NCI-H2196 (cell line): ENCODE data around the gene FABP1.

ENCODE experiments used
- DNase-seq: peaks from one replicate; lab custom pipeline; 2025; ENCODE audit not compliant: unreplicated experiment; lab: John Stamatoyannopoulos, UW

Gene FABP1

GRCh38 chr2:88127888-88128653 lies at the start of gene FABP1:
Gene FABP1 (minus strand): TSS chr2:88128062. CDS start chr2:88128017, 45 bp downstream.
- DNase-seq = no peak

- no peak for DNase-seq
These were observed 49.7 kb upstream of the FABP1 start for GRCh38 chr2:88177556-88177955.

- DNase-seq = peak; percentile 7
These were observed 48.6 kb upstream of the FABP1 start for GRCh38 chr2:88176352-88176984.

GRCh38 chr2:88172882-88173281 lies 45.0 kb upstream of the FABP1 start:
- DNase-seq = no peak

- no peak for DNase-seq
These were observed 44.1 kb upstream of the FABP1 start for GRCh38 chr2:88171966-88172365.

GRCh38 chr2:88170472-88170892 lies 42.6 kb upstream of the FABP1 start:
- DNase-seq = peak; percentile 26

- no peak for DNase-seq
These were observed 40.5 kb upstream of the FABP1 start for GRCh38 chr2:88168386-88168785.

GRCh38 chr2:88167740-88168139 lies 39.9 kb upstream of the FABP1 start:
- no peak for DNase-seq

- DNase-seq = no peak
These were observed 37.6 kb upstream of the FABP1 start for GRCh38 chr2:88165332-88166003.

- DNase-seq = no peak
These were observed 33.8 kb upstream of the FABP1 start for GRCh38 chr2:88161446-88162244.

GRCh38 chr2:88160517-88160916 lies 32.7 kb upstream of the FABP1 start:
- no peak for DNase-seq

GRCh38 chr2:88159955-88160415 lies 32.1 kb upstream of the FABP1 start:
- DNase-seq = peak; percentile 46

GRCh38 chr2:88159481-88159880 lies 31.6 kb upstream of the FABP1 start:
- DNase-seq = no peak

GRCh38 chr2:88148929-88149438 lies 21.1 kb upstream of the FABP1 start:
- DNase-seq = no peak

GRCh38 chr2:88147145-88147544 lies 19.3 kb upstream of the FABP1 start:
- DNase-seq = no peak

- no peak for DNase-seq
These were observed 18.7 kb upstream of the FABP1 start for GRCh38 chr2:88146590-88146989.

GRCh38 chr2:88144914-88145497 lies 17.1 kb upstream of the FABP1 start:
- no peak for DNase-seq

- no peak for DNase-seq
These were observed 16.4 kb upstream of the FABP1 start for GRCh38 chr2:88144271-88144670.

GRCh38 chr2:88141952-88142351 lies 14.1 kb upstream of the FABP1 start:
- no peak for DNase-seq

GRCh38 chr2:88139804-88140203 lies 11.9 kb upstream of the FABP1 start:
- DNase-seq = no peak
